Keratinocyte (primary cell): Measurements from ENCODE around the gene SIK2. TPM values are rescaled to one million over a fixed set of nuclear protein-coding genes. Genes with fewer than 3 reads are reported as not detected.

Source experiments
- DNase-seq: peaks from one replicate; pipeline ENCODE4 v3.0.0-alpha.2; 2011; ENCODE audit warnings: low read depth, missing footprints, low spot score
- FAIRE-seq: peaks from 2 replicates; lab custom pipeline; 2011; peaks lifted over from hg19 to GRCh38; lab: Jason Lieb, UNC
- H2AFZ ChIP-seq: 2 replicates; pipeline ENCODE4 v1.6.0; 2012; ENCODE audit warnings: low read length, control low read depth, inconsistent platforms; ENCODE audit not compliant: control insufficient read depth
- H3K27ac ChIP-seq: 2 replicates; pipeline ENCODE4 v1.5.1; 2011; ENCODE audit warnings: low read length; ENCODE audit not compliant: control insufficient read depth, insufficient read depth
- H3K27me3 ChIP-seq: 3 replicates; pipeline ENCODE4 v1.6.0; 2011; ENCODE audit warnings: low read length; ENCODE audit not compliant: control insufficient read depth, insufficient read depth; ENCODE audit errors: extremely low read depth
- H3K36me3 ChIP-seq, 2 experiments: 2 replicates in 1 of 2; 3 replicates in 1 of 2; pipeline ENCODE4 v1.5.1; 2011; ENCODE audit warnings: low read length in 2 of 2, mild to moderate bottlenecking in 1 of 2; ENCODE audit not compliant: control insufficient read depth in 2 of 2, insufficient read depth in 2 of 2; ENCODE audit errors: extremely low read depth in 1 of 2
- H3K4me1 ChIP-seq: 3 replicates; pipeline ENCODE4 v1.5.1; 2011; ENCODE audit warnings: low read length; ENCODE audit not compliant: control insufficient read depth, insufficient read depth; ENCODE audit errors: extremely low read depth
- H3K4me2 ChIP-seq: 3 replicates; pipeline ENCODE4 v1.6.0; 2011; ENCODE audit warnings: low read depth, low read length; ENCODE audit not compliant: control insufficient read depth, insufficient read depth; ENCODE audit errors: extremely low read depth
- H3K4me3 ChIP-seq, 3 experiments: fragments of 200-600 bp in 1 of 3; sonication (generic) in 1 of 3; 2 replicates in 2 of 3; 3 replicates in 1 of 3; pipeline ENCODE4 v1.5.1; 2011 to 2016; ENCODE audit warnings: low read length in 3 of 3, mild to moderate bottlenecking in 3 of 3, control low read depth in 2 of 3, inconsistent platforms in 1 of 3, low read depth in 1 of 3, mixed read lengths in 1 of 3, mixed run types in 1 of 3, moderate library complexity in 1 of 3; ENCODE audit not compliant: control insufficient read depth in 2 of 3, insufficient read depth in 2 of 3; ENCODE audit errors: extremely low read depth in 1 of 3
- H3K79me2 ChIP-seq: 2 replicates; pipeline ENCODE4 v1.6.0; 2012; ENCODE audit warnings: low read length; ENCODE audit not compliant: control insufficient read depth, insufficient read depth
- H3K9ac ChIP-seq: 3 replicates; pipeline ENCODE4 v1.6.0; 2011; ENCODE audit warnings: low read length; ENCODE audit not compliant: control insufficient read depth, insufficient read depth; ENCODE audit errors: extremely low read depth
- H3K9me1 ChIP-seq: 3 replicates; pipeline ENCODE4 v1.6.0; 2011; ENCODE audit warnings: low read length; ENCODE audit not compliant: control insufficient read depth, insufficient read depth; ENCODE audit errors: extremely low read depth
- H3K9me3 ChIP-seq: 2 replicates; pipeline ENCODE4 v1.5.1; 2012; ENCODE audit warnings: low read depth, low read length; ENCODE audit not compliant: control insufficient read depth
- H4K20me1 ChIP-seq: 3 replicates; pipeline ENCODE4 v1.6.0; 2011; ENCODE audit warnings: low read length; ENCODE audit not compliant: control insufficient read depth, insufficient read depth; ENCODE audit errors: extremely low read depth
- EZH2 ChIP-seq: IDR thresholded peaks from one replicate; pipeline ENCODE4 v1.6.1; 2012; ENCODE audit warnings: inconsistent platforms, mild to moderate bottlenecking, low read length, moderate library complexity
- dilution Hi-C: fragments of 300-500 bp; cut with MboI; formaldehyde crosslinking; loops from one replicate; pipeline ENCODE4 v1.7.0; 2020; ENCODE audit warnings: low sequenced_read_pairs; ENCODE audit not compliant: extremely low pct_ligation_motif_present
- polyA plus RNA-seq, 5 experiments: library from polyadenylated mRNA; depleted of rRNA in 3 of 5; stranded (reverse) in 3 of 5; stranded (forward) in 1 of 5; unstranded in 1 of 5; fragments of >200 nt; gene quantifications; 1 replicate in 1 of 5; 2 replicates in 3 of 5; 3 replicates in 1 of 5; pipeline versions ENCODE4 v1.2.1 to v1.2.3, GENCODE V29; 2011 to 2012; ENCODE audit warnings: missing spikeins in 2 of 5, low read depth in 1 of 5, low replicate concordance in 1 of 5
- TF ChIP-seq, protein P1 (sequence below), 3 experiments: IDR thresholded peaks in 1 of 3; conservative IDR thresholded peaks in 1 of 3; optimal IDR thresholded peaks in 1 of 3; 2 replicates in 2 of 3; 3 replicates in 1 of 3; pipeline versions ENCODE3 to v1.5.1; 2011; ENCODE audit warnings: low read length in 3 of 3, mild to moderate bottlenecking in 3 of 3, moderate library complexity in 2 of 3, control low read depth in 1 of 3, inconsistent platforms in 1 of 3; ENCODE audit not compliant: insufficient read depth in 2 of 3; ENCODE audit errors: extremely low read depth in 1 of 3

Gene SIK2
- polyA plus RNA-seq, 1 donor (not counting 4 experiments of a cell fraction or from before 2014, with no cell fraction given): 10.0 TPM

DNA sequence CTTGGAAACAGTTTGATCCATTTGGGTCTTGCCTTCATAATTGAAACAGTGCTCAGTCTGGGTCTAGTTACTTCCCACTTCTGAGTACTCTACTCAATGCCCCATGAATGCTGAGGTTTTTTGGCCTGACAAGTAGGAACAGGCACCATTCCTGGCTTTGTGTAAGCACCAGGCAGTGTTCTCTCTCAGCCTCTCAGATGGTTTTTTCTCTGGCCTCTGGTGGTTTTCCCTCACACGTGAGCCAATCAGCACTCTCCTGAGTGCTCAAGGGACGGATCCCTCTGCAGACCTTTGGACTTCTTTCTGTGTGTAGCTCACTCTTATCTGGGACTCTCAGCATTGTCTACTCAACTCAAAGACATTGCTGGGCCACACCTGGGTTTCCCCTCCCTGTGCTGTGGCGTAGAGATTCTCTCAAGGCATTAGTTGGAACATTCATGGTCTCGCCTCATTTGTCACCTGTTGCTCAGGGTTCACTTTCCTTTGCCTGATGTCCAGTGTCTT is 21.3 kb downstream of the SIK2 start:
- H3K4me1 ChIP-seq: peaks cover 10% of the 10 kb centered on the region
- dilution Hi-C loops: no loop called here

GRCh38 chr11:111624608-111625007 is 22.4 kb downstream of the SIK2 start:
- Histone ChIP-seq H3K9me3 (no peaks in the 10 kb centered on the region), H3K36me3 (peaks cover 0 to 3% of the 10 kb centered on the region in 2 experiments), H3K4me2 (no peak overlapping the region), H3K27ac (no peak overlapping the region), H3K9me1 (no peaks in the 10 kb centered on the region), H2AFZ (no peak overlapping the region), H3K4me1 (peaks cover 10% of the 10 kb centered on the region), H3K27me3 (no peaks in the 10 kb centered on the region), H3K79me2 (no peaks in the 10 kb centered on the region), H3K9ac (no peak overlapping the region), H4K20me1 (no peaks in the 10 kb centered on the region), H3K4me3 (no peak overlapping the region)
- TF ChIP-seq, protein P1, sequence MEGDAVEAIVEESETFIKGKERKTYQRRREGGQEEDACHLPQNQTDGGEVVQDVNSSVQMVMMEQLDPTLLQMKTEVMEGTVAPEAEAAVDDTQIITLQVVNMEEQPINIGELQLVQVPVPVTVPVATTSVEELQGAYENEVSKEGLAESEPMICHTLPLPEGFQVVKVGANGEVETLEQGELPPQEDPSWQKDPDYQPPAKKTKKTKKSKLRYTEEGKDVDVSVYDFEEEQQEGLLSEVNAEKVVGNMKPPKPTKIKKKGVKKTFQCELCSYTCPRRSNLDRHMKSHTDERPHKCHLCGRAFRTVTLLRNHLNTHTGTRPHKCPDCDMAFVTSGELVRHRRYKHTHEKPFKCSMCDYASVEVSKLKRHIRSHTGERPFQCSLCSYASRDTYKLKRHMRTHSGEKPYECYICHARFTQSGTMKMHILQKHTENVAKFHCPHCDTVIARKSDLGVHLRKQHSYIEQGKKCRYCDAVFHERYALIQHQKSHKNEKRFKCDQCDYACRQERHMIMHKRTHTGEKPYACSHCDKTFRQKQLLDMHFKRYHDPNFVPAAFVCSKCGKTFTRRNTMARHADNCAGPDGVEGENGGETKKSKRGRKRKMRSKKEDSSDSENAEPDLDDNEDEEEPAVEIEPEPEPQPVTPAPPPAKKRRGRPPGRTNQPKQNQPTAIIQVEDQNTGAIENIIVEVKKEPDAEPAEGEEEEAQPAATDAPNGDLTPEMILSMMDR (optimal IDR thresholded peaks at IDR 0.05 in 1 of 3, IDR thresholded peaks at IDR 0.05 in 1 of 3, conservative IDR thresholded peaks at IDR 0.05 in 1 of 3; ENCODE audit: extremely low read depth in 1 of 3, insufficient read depth in 2 of 3, low read length in 3 of 3): no peak
- no peak for TF ChIP-seq EZH2
- DNase-seq: no peak
- dilution Hi-C loops: no loop called here
- FAIRE-seq: no peak

More for the DNA sequence above, 21.3 kb downstream of the SIK2 start:
- Histone ChIP-seq H3K9me1 (no peaks in the 10 kb centered on the region), H3K4me2 (no peak overlapping the region), H3K27me3 (no peaks in the 10 kb centered on the region), H3K27ac (peak overlapping the region; percentile 2), H3K79me2 (no peaks in the 10 kb centered on the region), H3K36me3 (peaks cover 0 to 3% of the 10 kb centered on the region in 2 experiments), H3K9me3 (no peaks in the 10 kb centered on the region), H4K20me1 (no peaks in the 10 kb centered on the region), H3K4me3 (peak overlapping the region in 1 of 3 experiments; percentile 5), H2AFZ (peak overlapping the region; percentile 24), H3K9ac (no peak overlapping the region)
- TF ChIP-seq EZH2: no peak
- TF ChIP-seq, protein P1 (optimal IDR thresholded peaks at IDR 0.05 in 1 of 3, IDR thresholded peaks at IDR 0.05 in 1 of 3, conservative IDR thresholded peaks at IDR 0.05 in 1 of 3; ENCODE audit: extremely low read depth in 1 of 3, insufficient read depth in 2 of 3, low read length in 3 of 3): no peak
- DNase-seq (no peak), FAIRE-seq (peak; percentile 67)
